Dendritic cell treated with granulocyte-macrophage colony-stimulating factor and Interleukin-4, amounts not matched to agents 40 ng/mL and 50 ng/mL, for 4 days (primary cell): ENCODE data around the gene ALDH1L2.
A peak's percentile ranks its signal among the peaks of the same experiment; 100 is the strongest.

Source experiments
- H3K27ac Mint-ChIP-seq: one replicate; pipeline ENCODE4 v1.8.0; 2022; ENCODE audit warnings: mild to moderate bottlenecking, mixed read lengths
- H3K27me3 Mint-ChIP-seq: one replicate; pipeline ENCODE4 v1.8.0; 2022; ENCODE audit warnings: mild to moderate bottlenecking, mixed read lengths
- H3K36me3 Mint-ChIP-seq: one replicate; pipeline ENCODE4 v1.8.0; 2022; ENCODE audit warnings: low read depth, mixed read lengths
- H3K4me1 Mint-ChIP-seq: one replicate; pipeline ENCODE4 v1.8.0; 2022; ENCODE audit warnings: low read depth, mixed read lengths
- H3K4me3 Mint-ChIP-seq: one replicate; pipeline ENCODE4 v1.8.0; 2022; ENCODE audit warnings: mild to moderate bottlenecking, moderate library complexity, mixed read lengths
- H3K9me3 Mint-ChIP-seq: one replicate; pipeline ENCODE4 v1.8.0; 2022; ENCODE audit warnings: mixed read lengths
- intact Hi-C: fragments of 100-400 bp; cut with micrococcal nuclease; formaldehyde crosslinking; loops from one replicate; pipeline ENCODE4 v1.15.0; 2022

Gene ALDH1L2

GRCh38 chr12:104974626-104975290 lies 109.5 kb downstream of the ALDH1L2 start:
- Mint-ChIP-seq H3K9me3 (no peaks in the 10 kb centered on the region), H3K27me3 (no peaks in the 10 kb centered on the region)

GRCh38 chr12:104973250-104973649 lies 111.0 kb downstream of the ALDH1L2 start:
- H3K4me1 Mint-ChIP-seq = peaks cover 62% of the 10 kb centered on the region
- intact Hi-C loops = no loop called here
- no peaks in the 10 kb centered on the region for H3K27me3 Mint-ChIP-seq
- H3K9me3 Mint-ChIP-seq = no peaks in the 10 kb centered on the region
- H3K36me3 Mint-ChIP-seq = no peaks in the 10 kb centered on the region
- no peak overlapping the region for H3K4me3 Mint-ChIP-seq
- no peak overlapping the region for H3K27ac Mint-ChIP-seq

More at GRCh38 chr12:104974626-104975290, 109.5 kb downstream of the ALDH1L2 start:
- intact Hi-C loops = loop anchor here (2.0 kb wide), 1 partner anchor 16 kb away; the partner anchor contains the start of gene SLC41A2
- H3K36me3 Mint-ChIP-seq = no peaks in the 10 kb centered on the region
- H3K27ac Mint-ChIP-seq = peak overlapping the region; percentile 67
- H3K4me3 Mint-ChIP-seq = peak overlapping the region; percentile 23
- H3K4me1 Mint-ChIP-seq = peaks cover 48% of the 10 kb centered on the region

GRCh38 chr12:104971306-104971705 lies 113.0 kb downstream of the ALDH1L2 start:
- H3K36me3 Mint-ChIP-seq = no peaks in the 10 kb centered on the region
- intact Hi-C loops = no loop called here
- peak overlapping the region; percentile 45 for H3K27ac Mint-ChIP-seq
- H3K9me3 Mint-ChIP-seq = no peaks in the 10 kb centered on the region
- no peaks in the 10 kb centered on the region for H3K27me3 Mint-ChIP-seq
- no peak overlapping the region for H3K4me3 Mint-ChIP-seq
- H3K4me1 Mint-ChIP-seq = peaks cover 58% of the 10 kb centered on the region
